Skeletal muscle satellite cell (primary cell): Measurements from ENCODE around the gene ATP2C2. TPM values are rescaled to one million over a fixed set of nuclear protein-coding genes. Genes with fewer than 3 reads are reported as not detected.

Experiments
- H3K27me3 ChIP-seq: 2 replicates; pipeline ENCODE4 v1.7.0; 2013; ENCODE audit warnings: low read length; ENCODE audit not compliant: control insufficient read depth, insufficient read depth
- H3K36me3 ChIP-seq: 2 replicates; pipeline ENCODE4 v1.7.0; 2013; ENCODE audit warnings: mild to moderate bottlenecking, control low read depth, low read length; ENCODE audit not compliant: insufficient read depth
- H3K4me1 ChIP-seq: 2 replicates; pipeline ENCODE4 v1.7.0; 2013; ENCODE audit warnings: low read length; ENCODE audit not compliant: control insufficient read depth, insufficient read depth
- H3K4me2 ChIP-seq: 2 replicates; pipeline ENCODE4 v1.7.0; 2013; ENCODE audit warnings: mild to moderate bottlenecking, low read length
- H3K4me3 ChIP-seq: 2 replicates; pipeline ENCODE4 v1.7.0; 2013; ENCODE audit warnings: low read length
- H3K9ac ChIP-seq: 2 replicates; pipeline ENCODE4 v1.7.0; 2013; ENCODE audit warnings: mild to moderate bottlenecking, low read depth, low read length, moderate library complexity
- H3K9me3 ChIP-seq: replicated peaks from 2 replicates; pipeline ENCODE4 v1.7.0; 2013; ENCODE audit warnings: mild to moderate bottlenecking, control low read depth, low read length
- total RNA-seq: library from RNA; depleted of rRNA; stranded (reverse); fragments of >200 nt; gene quantifications from 2 replicates; pipeline ENCODE4 v1.2.3, GENCODE V29; 2012; rRNA removed

ATP2C2 gene
- total RNA-seq, result not detected in 2 replicates

DNA sequence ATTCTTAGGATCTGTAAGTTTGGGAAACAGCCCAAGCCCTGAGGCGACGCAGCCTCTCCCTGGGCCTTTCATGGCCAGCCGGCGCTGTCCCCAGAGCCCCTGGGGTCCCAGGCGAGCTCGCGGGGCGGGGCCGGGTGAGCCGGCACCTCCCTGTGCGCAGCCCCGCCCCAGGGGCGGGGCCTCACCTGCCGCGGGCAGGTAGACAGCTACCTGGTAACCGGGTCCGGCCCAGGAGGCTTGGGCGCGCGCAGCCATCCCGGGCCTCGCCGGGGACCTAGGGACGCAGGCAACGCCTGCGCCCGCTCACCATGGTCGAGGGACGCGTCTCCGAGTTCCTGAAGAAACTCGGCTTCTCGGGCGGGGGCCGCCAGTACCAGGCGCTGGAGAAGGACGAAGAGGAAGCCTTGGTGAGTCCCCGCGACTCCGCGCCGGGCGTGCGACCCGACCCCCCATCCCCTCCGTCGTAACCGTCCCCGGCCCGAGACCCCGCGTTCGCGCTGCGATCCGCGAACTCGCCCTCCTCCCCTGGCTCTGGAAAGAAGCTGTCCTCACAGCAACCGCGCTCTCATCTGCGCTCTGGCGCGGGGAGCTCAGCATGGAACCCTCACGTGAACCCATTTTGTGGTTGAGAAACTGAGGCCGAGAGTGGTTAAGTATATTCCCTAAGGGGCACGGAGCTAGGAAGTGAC is at the start of gene ATP2C2:
ATP2C2 (plus strand) TSS at position 231 of the 689 bp plus-strand sequence; CDS start at position 309, 78 bp downstream.
- H3K9me3 ChIP-seq, result no peaks in the 10 kb centered on the region
- H3K36me3 ChIP-seq, result no peaks in the 10 kb centered on the region
- H3K4me1 ChIP-seq, result no peaks in the 10 kb centered on the region
- H3K4me3 ChIP-seq, result no peak within 1 kb of the TSS
- peaks cover 72% of the 10 kb centered on the region for H3K27me3 ChIP-seq
- H3K4me2 ChIP-seq, result no peak within 1 kb of the TSS
- H3K9ac ChIP-seq, result no peak within 1 kb of the TSS

GRCh38 chr16:84319146-84319760 is 49.1 kb upstream of the ATP2C2 start:
- Histone ChIP-seq H3K9ac (no peak overlapping the region), H3K36me3 (no peaks in the 10 kb centered on the region), H3K27me3 (peaks cover 30% of the 10 kb centered on the region), H3K4me3 (no peak overlapping the region), H3K4me2 (no peak overlapping the region), H3K4me1 (no peaks in the 10 kb centered on the region), H3K9me3 (peaks cover 3% of the 10 kb centered on the region)

DNA sequence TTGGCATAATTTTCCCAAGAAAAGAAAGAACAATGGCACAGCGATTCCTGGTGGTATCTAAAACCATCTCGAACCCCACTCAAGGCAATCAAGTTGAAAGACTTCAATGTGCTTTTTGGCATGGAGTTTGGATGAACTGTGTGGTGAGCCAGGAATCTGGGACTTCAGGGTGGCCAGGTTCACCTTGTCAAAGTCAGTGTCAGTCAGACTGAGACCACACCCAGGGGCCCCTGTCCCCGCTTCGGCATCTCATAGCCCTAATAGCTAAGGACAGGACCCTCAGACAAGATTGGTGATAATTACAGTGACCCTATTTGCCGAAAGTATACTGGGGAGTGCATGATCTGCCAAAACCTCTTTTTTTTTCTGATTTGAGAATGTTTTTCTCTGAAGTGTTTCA is 47.8 kb upstream of the ATP2C2 start:
- Histone ChIP-seq H3K27me3 (peaks cover 22% of the 10 kb centered on the region), H3K4me1 (no peaks in the 10 kb centered on the region), H3K36me3 (no peaks in the 10 kb centered on the region), H3K9me3 (peaks cover 3% of the 10 kb centered on the region), H3K4me2 (no peak overlapping the region), H3K4me3 (no peak overlapping the region), H3K9ac (no peak overlapping the region)

GRCh38 chr16:84321932-84322331 is 46.4 kb upstream of the ATP2C2 start:
- H3K27me3 ChIP-seq, result peaks cover 22% of the 10 kb centered on the region
- H3K4me1 ChIP-seq, result no peaks in the 10 kb centered on the region
- H3K4me3 ChIP-seq, result no peak overlapping the region
- no peak overlapping the region for H3K9ac ChIP-seq
- H3K9me3 ChIP-seq, result peaks cover 3% of the 10 kb centered on the region
- H3K4me2 ChIP-seq, result no peak overlapping the region
- H3K36me3 ChIP-seq, result no peaks in the 10 kb centered on the region

DNA sequence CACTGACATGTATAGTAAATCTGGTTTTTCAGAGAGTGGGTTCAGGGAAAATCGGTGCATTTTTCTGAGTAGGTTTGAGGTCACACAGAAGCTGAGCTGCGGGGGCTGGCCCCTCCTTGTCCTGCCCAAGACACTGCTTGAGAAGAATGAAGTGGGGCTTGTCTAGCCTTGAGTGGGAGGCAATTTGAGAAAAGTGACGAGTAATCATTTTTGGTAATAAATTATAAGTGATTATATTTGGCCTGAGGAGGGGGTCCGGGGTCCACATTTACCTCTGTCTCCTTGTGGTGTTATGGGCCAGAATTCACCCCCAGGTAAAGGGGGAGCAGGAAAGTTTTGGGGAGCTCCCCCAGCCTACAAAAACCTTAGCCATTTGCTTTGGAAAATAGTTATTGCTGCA is 45.6 kb upstream of the ATP2C2 start:
- Histone ChIP-seq H3K9ac (no peak overlapping the region), H3K36me3 (no peaks in the 10 kb centered on the region), H3K4me1 (no peaks in the 10 kb centered on the region), H3K4me3 (no peak overlapping the region), H3K27me3 (peaks cover 22% of the 10 kb centered on the region), H3K9me3 (peaks cover 3% of the 10 kb centered on the region), H3K4me2 (no peak overlapping the region)

DNA sequence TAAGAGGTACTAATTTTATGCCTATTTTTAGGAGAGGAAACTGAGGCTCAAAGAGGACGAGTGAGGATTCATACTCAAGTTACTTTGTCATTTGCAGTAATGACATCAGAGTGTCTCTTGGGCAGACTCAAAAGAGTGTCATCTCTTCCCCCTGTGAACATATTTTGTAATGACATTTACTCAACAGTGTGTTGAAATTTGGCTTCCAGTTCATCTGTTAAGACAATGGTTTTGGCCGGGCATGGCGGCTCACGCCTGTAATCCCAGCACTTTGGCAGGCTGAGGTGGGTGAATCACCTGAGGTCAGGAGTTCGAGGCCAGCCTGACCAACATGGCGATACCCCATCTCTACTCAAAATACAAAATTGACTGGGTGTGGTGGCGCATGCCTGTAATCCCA is 44.7 kb upstream of the ATP2C2 start:
- peaks cover 22% of the 10 kb centered on the region for H3K27me3 ChIP-seq
- H3K9me3 ChIP-seq, result peaks cover 3% of the 10 kb centered on the region
- H3K4me1 ChIP-seq, result no peaks in the 10 kb centered on the region
- no peaks in the 10 kb centered on the region for H3K36me3 ChIP-seq
- no peak overlapping the region for H3K4me3 ChIP-seq
- H3K4me2 ChIP-seq, result no peak overlapping the region
- H3K9ac ChIP-seq, result no peak overlapping the region

GRCh38 chr16:84324434-84325262 is 43.7 kb upstream of the ATP2C2 start:
- H3K27me3 ChIP-seq, result peaks cover 23% of the 10 kb centered on the region
- no peak overlapping the region for H3K4me2 ChIP-seq
- no peaks in the 10 kb centered on the region for H3K4me1 ChIP-seq
- no peaks in the 10 kb centered on the region for H3K9me3 ChIP-seq
- H3K4me3 ChIP-seq, result no peak overlapping the region
- no peak overlapping the region for H3K9ac ChIP-seq
- no peaks in the 10 kb centered on the region for H3K36me3 ChIP-seq

- no peak overlapping the region for H3K9ac ChIP-seq
- no peaks in the 10 kb centered on the region for H3K36me3 ChIP-seq
These were observed 41.8 kb upstream of the ATP2C2 start for GRCh38 chr16:84326545-84326944.

DNA sequence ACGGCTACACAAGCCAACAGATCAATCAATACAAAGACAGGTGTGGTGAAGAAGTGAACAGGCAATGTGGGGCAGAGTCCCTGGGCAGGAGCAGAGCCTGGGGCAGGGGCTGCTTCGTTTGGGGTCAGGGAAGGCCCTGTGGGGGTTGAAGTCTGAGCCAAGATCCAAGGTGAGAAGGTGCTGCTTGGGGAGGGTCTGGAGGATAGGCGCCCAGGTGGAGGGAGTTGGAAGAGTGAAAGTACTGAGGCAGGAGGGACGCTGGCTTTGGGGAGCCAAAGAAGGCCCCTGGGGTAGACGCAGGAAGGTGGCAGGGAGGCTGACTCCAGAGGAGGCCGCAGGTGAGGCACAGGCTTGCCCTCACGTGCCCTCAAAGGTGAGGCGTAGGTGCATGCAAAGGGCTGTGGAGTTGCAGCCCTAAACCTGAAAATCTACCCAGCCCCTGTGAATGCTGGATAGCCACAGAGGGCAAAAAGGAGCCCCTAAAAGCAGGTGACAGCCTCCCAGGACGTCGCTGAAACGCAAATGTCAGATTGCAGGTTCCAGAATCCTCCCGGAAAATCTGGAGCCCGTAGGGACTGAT is 40.3 kb upstream of the ATP2C2 start:
- Histone ChIP-seq H3K4me3 (no peak overlapping the region), H3K36me3 (no peaks in the 10 kb centered on the region), H3K4me1 (no peaks in the 10 kb centered on the region), H3K4me2 (no peak overlapping the region), H3K27me3 (peaks cover 21% of the 10 kb centered on the region), H3K9ac (no peak overlapping the region), H3K9me3 (no peaks in the 10 kb centered on the region)

More at GRCh38 chr16:84326545-84326944, 41.8 kb upstream of the ATP2C2 start:
- no peaks in the 10 kb centered on the region for H3K9me3 ChIP-seq
- no peaks in the 10 kb centered on the region for H3K4me1 ChIP-seq
- H3K27me3 ChIP-seq, result peaks cover 17% of the 10 kb centered on the region
- H3K4me2 ChIP-seq, result no peak overlapping the region
- H3K4me3 ChIP-seq, result no peak overlapping the region

DNA sequence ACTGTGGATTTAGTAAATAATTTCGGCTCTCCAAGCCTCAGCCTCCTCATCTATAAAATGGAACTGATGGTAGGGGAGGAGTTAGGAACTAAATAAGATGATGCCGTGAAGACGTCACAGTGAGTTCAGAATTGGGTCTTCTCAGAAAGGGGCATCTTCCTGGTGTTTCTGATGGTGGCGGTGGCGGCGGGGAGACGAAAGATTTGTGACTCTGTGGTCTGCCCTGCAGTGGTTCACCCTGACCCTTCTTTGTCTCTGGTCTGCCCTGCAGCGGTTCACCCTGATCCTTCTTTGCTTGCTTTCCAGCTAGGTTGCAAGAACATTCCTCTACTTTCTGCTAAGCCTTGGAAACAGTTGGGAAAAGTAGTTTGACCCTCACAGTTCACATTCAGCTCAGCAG is 39.3 kb upstream of the ATP2C2 start:
- H3K27me3 ChIP-seq, result peaks cover 29% of the 10 kb centered on the region
- H3K4me3 ChIP-seq, result no peak overlapping the region
- H3K4me2 ChIP-seq, result no peak overlapping the region
- H3K9ac ChIP-seq, result no peak overlapping the region
- no peaks in the 10 kb centered on the region for H3K36me3 ChIP-seq
- no peaks in the 10 kb centered on the region for H3K4me1 ChIP-seq
- H3K9me3 ChIP-seq, result no peaks in the 10 kb centered on the region
